A549 (cell line): ENCODE measurements around the gene NTM.

ENCODE experiments used
- CTCF ChIP-seq: fragments of >200 bp; sonication (Bioruptor Twin); formaldehyde crosslinking; IDR thresholded peaks from 3 replicates; pipeline ENCODE4 v1.5.1; 2016
- EP300 ChIP-seq, 2 experiments: fragments of >200 bp; sonication (Bioruptor Twin); formaldehyde crosslinking; IDR thresholded peaks; 2 replicates in 1 of 2; 3 replicates in 1 of 2; pipeline ENCODE4 v1.6.1; 2016 to 2017
- JUNB ChIP-seq: fragments of >200 bp; sonication (Bioruptor Twin); formaldehyde crosslinking; IDR thresholded peaks from 2 replicates; pipeline ENCODE4 v1.6.1; 2016
- POLR2A ChIP-seq: IDR thresholded peaks from 2 replicates; pipeline ENCODE4 v1.6.1; 2012; ENCODE audit warnings: mild to moderate bottlenecking, low read length
- RCOR1 ChIP-seq: fragments of 150-350 bp; IDR thresholded peaks from 2 replicates; pipeline ENCODE4 v1.6.1; 2014; ENCODE audit warnings: antibody characterized with exemption, low read length, low read depth
- SMC3 ChIP-seq: fragments of >200 bp; sonication (Bioruptor Twin); formaldehyde crosslinking; IDR thresholded peaks from 3 replicates; pipeline ENCODE4 v1.6.1; 2018; ENCODE audit warnings: inconsistent platforms
- TFCP2L1 ChIP-seq: fragments of 250-450 bp; sonication (Bioruptor Pico); IDR thresholded peaks from 2 replicates; pipeline ENCODE4 v1.5.0; 2021; ENCODE audit warnings: mild to moderate bottlenecking

- TF ChIP-seq EP300 (IDR thresholded peaks at IDR 0.05) (no peak), CTCF (no peak), TFCP2L1 (CRISPR knock-in tag) (no peak), RCOR1 (no peak), POLR2A (no peak), SMC3 (no peak), JUNB (no peak)
Observed at GRCh38 chr11:131964698-131965483, 594.5 kb downstream of the NTM start.
